Germinal center (tissue), 1 donor: Measurements from ENCODE around the gene LDLRAD3.
"Not testable (repeated sequence)": the region's sequence is repeated elsewhere in the genome, so short reads cannot be mapped to it uniquely, and the experiment has no call there.

Experiments
- DNase-seq: peaks from one replicate; pipeline ENCODE4 v3.0.0; 2012; ENCODE audit warnings: mixed read lengths, low spot score

LDLRAD3 gene

GRCh38 chr11:36019005-36019596 is 75.2 kb downstream of the LDLRAD3 start:
- no peak for DNase-seq

- DNase-seq = no peak
Measured at GRCh38 chr11:36019722-36020121, 75.9 kb downstream of the LDLRAD3 start.

GRCh38 chr11:36022882-36023281 is 79.0 kb downstream of the LDLRAD3 start:
- DNase-seq = no peak

GRCh38 chr11:36023922-36024321 is 80.1 kb downstream of the LDLRAD3 start:
- no peak for DNase-seq

GRCh38 chr11:36024716-36025115 is 80.9 kb downstream of the LDLRAD3 start:
- DNase-seq = no peak

GRCh38 chr11:36026315-36026968 is 82.6 kb downstream of the LDLRAD3 start:
- no peak for DNase-seq

- no peak for DNase-seq
Measured at GRCh38 chr11:36027731-36028130, 83.9 kb downstream of the LDLRAD3 start.

- DNase-seq = no peak
Measured at GRCh38 chr11:36029616-36030015, 85.8 kb downstream of the LDLRAD3 start.

GRCh38 chr11:36030731-36031281 is 86.9 kb downstream of the LDLRAD3 start:
- DNase-seq = no peak

GRCh38 chr11:36033082-36033751 is 89.4 kb downstream of the LDLRAD3 start:
- DNase-seq = no peak

GRCh38 chr11:36033936-36034335 is 90.1 kb downstream of the LDLRAD3 start:
- no peak for DNase-seq

GRCh38 chr11:36034551-36035331 is 90.9 kb downstream of the LDLRAD3 start:
- DNase-seq = no peak

- no peak for DNase-seq
Measured at GRCh38 chr11:36035454-36035853, 91.6 kb downstream of the LDLRAD3 start.

GRCh38 chr11:36035999-36036398 is 92.1 kb downstream of the LDLRAD3 start:
- no peak for DNase-seq

- no peak for DNase-seq
Measured at GRCh38 chr11:36037031-36037430, 93.2 kb downstream of the LDLRAD3 start.

GRCh38 chr11:36038541-36038940 is 94.7 kb downstream of the LDLRAD3 start:
- DNase-seq = no peak

GRCh38 chr11:36039471-36039870 is 95.6 kb downstream of the LDLRAD3 start:
- no peak for DNase-seq

GRCh38 chr11:36041988-36042611 is 98.2 kb downstream of the LDLRAD3 start:
- no peak for DNase-seq

GRCh38 chr11:36044636-36045035 is 100.8 kb downstream of the LDLRAD3 start:
- no peak for DNase-seq

- not testable (repeated sequence) for DNase-seq
Measured at GRCh38 chr11:36045945-36046344, 102.1 kb downstream of the LDLRAD3 start.

- no peak for DNase-seq
Measured at GRCh38 chr11:36046932-36047331, 103.1 kb downstream of the LDLRAD3 start.

- DNase-seq = no peak
Measured at GRCh38 chr11:36047344-36047743, 103.5 kb downstream of the LDLRAD3 start.
